HCT116 (cell line): ENCODE results near the gene RAB3GAP2.

Experiments used
- POLR2A ChIP-seq: IDR thresholded peaks from 2 replicates; pipeline ENCODE4 v1.7.0; 2011; ENCODE audit warnings: borderline replicate concordance; ENCODE audit not compliant: insufficient read depth, insufficient read length; ENCODE audit errors: extremely low read depth
- SRF ChIP-seq: IDR thresholded peaks from 2 replicates; pipeline ENCODE4 v1.6.1; 2012; ENCODE audit warnings: low read depth
- TF ChIP-seq, protein P1 (sequence below), 3 experiments: fragments of 200-600 bp in 1 of 3; sonication (generic) in 1 of 3; IDR thresholded peaks in 2 of 3; conservative IDR thresholded peaks in 1 of 3; 2 replicates each; pipeline ENCODE4 v1.5.1; 2012 to 2017; ENCODE audit warnings: low read depth in 2 of 3, low read length in 2 of 3, antibody characterized with exemption in 1 of 3, borderline replicate concordance in 1 of 3, control low read depth in 1 of 3, mild to moderate bottlenecking in 1 of 3, mixed read lengths in 1 of 3, mixed run types in 1 of 3, moderate library complexity in 1 of 3; ENCODE audit not compliant: insufficient read depth in 1 of 3

DNA sequence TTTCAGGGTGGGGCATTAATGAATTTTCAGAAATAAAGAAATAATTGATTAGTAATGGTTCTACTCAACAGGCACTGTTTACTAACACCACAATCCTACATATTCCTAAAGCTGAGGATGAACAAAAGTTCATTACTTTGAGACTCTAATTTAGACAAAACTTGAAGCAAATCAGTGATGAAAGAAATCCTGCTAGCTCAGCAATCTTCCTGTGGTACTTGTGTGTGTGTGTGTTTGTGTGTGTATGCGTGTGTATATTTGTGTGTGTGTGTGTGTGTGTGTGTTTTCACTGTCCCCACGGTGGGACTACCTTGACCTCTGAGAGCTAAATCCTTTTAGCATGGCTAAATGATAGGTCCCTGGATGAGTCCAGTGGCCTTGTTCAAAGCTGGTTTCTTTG is 48.5 kb upstream of the RAB3GAP2 start:
- TF ChIP-seq SRF (no peak), POLR2A (no peak)
- TF ChIP-seq, protein P1, sequence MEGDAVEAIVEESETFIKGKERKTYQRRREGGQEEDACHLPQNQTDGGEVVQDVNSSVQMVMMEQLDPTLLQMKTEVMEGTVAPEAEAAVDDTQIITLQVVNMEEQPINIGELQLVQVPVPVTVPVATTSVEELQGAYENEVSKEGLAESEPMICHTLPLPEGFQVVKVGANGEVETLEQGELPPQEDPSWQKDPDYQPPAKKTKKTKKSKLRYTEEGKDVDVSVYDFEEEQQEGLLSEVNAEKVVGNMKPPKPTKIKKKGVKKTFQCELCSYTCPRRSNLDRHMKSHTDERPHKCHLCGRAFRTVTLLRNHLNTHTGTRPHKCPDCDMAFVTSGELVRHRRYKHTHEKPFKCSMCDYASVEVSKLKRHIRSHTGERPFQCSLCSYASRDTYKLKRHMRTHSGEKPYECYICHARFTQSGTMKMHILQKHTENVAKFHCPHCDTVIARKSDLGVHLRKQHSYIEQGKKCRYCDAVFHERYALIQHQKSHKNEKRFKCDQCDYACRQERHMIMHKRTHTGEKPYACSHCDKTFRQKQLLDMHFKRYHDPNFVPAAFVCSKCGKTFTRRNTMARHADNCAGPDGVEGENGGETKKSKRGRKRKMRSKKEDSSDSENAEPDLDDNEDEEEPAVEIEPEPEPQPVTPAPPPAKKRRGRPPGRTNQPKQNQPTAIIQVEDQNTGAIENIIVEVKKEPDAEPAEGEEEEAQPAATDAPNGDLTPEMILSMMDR (IDR thresholded peaks at IDR 0.05 in 2 of 3, conservative IDR thresholded peaks at IDR 0.05 in 1 of 3; ENCODE audit: borderline replicate concordance in 1 of 3, insufficient read depth in 1 of 3, low read depth in 2 of 3, low read length in 2 of 3) = no peak
